ENCODE data around the gene CACNA1A.

- TF ChIP-seq TAF1 (IDR thresholded peaks at IDR 0.05; ENCODE audit: borderline replicate concordance, low read depth, low read length) (no peak), POLR2A (IDR thresholded peaks at IDR 0.05; ENCODE audit: low read depth, low read length) (no peak)
Measured at GRCh38 chr19:13511947-13512346, 5.7 kb upstream of the CACNA1A start.
